Liver (tissue), 3 donors: ENCODE results near the gene ROBO2.

ENCODE experiments used
- EGR1 ChIP-seq, 2 donors: IDR thresholded peaks; 2 replicates each; pipeline ENCODE4 v1.6.1; 2016 to 2018; ENCODE audit warnings: antibody characterized with exemption in 2 of 2, low read depth in 2 of 2
- GABPA ChIP-seq, 2 donors: IDR thresholded peaks in 1 of 2; conservative IDR thresholded peaks in 1 of 2; 2 replicates each; pipeline ENCODE4 v1.6.1; 2016; ENCODE audit warnings: antibody characterized with exemption in 2 of 2, mild to moderate bottlenecking in 1 of 2, moderate library complexity in 1 of 2
- HNF4G ChIP-seq: IDR thresholded peaks from 2 replicates; pipeline ENCODE4 v1.6.1; 2016; ENCODE audit warnings: antibody characterized with exemption
- RAD21 ChIP-seq, 2 donors: IDR thresholded peaks; 2 replicates each; pipeline ENCODE4 v1.6.1; 2016; ENCODE audit warnings: antibody characterized with exemption in 2 of 2, mild to moderate bottlenecking in 2 of 2
- SP1 ChIP-seq: IDR thresholded peaks from 2 replicates; pipeline ENCODE4 v1.6.1; 2018; ENCODE audit warnings: antibody characterized with exemption, mild to moderate bottlenecking
- TAF1 ChIP-seq: conservative IDR thresholded peaks from 2 replicates; pipeline ENCODE4 v1.6.1; 2016; ENCODE audit warnings: antibody characterized with exemption, mild to moderate bottlenecking
- YY1 ChIP-seq: IDR thresholded peaks from 2 replicates; pipeline ENCODE4 v1.6.1; 2016; ENCODE audit warnings: antibody characterized with exemption, mild to moderate bottlenecking
- TF ChIP-seq, protein P1 (sequence below): fragments of 150-350 bp; IDR thresholded peaks from 2 replicates; pipeline ENCODE4 v1.5.1; 2017; ENCODE audit warnings: improper control_type of control experiment, low read depth, low read length; ENCODE audit not compliant: missing input control
- TF ChIP-seq, protein P2 (sequence below): IDR thresholded peaks from 2 replicates; pipeline ENCODE4 v1.6.1; 2016; ENCODE audit warnings: antibody characterized with exemption, mild to moderate bottlenecking
- TF ChIP-seq, protein P3 (sequence below): IDR thresholded peaks from 2 replicates; pipeline ENCODE4 v1.6.1; 2016; ENCODE audit warnings: antibody characterized with exemption
- TF ChIP-seq, protein P4 (sequence below): IDR thresholded peaks from 2 replicates; pipeline ENCODE4 v1.6.1; 2016; ENCODE audit warnings: antibody characterized with exemption
- donor health status: healthy.
- donor health status: healthy.

DNA sequence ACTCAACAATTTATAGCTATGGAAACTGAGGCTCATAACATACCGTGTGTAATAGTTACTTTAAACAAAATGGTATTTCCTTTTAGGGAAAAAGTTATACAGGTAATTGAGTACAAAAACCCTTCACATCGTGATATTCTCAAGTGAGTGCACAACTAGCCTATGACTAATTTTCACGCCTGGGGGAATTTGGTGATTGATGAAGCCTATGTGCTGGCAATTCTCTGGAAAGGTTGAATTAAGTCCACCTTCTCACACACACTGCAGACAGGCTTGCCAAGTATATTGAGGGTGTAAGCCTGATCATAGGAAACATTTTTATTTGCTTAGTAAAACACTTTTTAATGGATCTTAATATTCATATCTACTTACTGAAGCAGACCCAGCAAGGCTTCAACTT, 41.3 kb upstream of the ROBO2 start:
- TF ChIP-seq, protein P1, sequence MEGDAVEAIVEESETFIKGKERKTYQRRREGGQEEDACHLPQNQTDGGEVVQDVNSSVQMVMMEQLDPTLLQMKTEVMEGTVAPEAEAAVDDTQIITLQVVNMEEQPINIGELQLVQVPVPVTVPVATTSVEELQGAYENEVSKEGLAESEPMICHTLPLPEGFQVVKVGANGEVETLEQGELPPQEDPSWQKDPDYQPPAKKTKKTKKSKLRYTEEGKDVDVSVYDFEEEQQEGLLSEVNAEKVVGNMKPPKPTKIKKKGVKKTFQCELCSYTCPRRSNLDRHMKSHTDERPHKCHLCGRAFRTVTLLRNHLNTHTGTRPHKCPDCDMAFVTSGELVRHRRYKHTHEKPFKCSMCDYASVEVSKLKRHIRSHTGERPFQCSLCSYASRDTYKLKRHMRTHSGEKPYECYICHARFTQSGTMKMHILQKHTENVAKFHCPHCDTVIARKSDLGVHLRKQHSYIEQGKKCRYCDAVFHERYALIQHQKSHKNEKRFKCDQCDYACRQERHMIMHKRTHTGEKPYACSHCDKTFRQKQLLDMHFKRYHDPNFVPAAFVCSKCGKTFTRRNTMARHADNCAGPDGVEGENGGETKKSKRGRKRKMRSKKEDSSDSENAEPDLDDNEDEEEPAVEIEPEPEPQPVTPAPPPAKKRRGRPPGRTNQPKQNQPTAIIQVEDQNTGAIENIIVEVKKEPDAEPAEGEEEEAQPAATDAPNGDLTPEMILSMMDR = no peak
- TF ChIP-seq, protein P2, sequence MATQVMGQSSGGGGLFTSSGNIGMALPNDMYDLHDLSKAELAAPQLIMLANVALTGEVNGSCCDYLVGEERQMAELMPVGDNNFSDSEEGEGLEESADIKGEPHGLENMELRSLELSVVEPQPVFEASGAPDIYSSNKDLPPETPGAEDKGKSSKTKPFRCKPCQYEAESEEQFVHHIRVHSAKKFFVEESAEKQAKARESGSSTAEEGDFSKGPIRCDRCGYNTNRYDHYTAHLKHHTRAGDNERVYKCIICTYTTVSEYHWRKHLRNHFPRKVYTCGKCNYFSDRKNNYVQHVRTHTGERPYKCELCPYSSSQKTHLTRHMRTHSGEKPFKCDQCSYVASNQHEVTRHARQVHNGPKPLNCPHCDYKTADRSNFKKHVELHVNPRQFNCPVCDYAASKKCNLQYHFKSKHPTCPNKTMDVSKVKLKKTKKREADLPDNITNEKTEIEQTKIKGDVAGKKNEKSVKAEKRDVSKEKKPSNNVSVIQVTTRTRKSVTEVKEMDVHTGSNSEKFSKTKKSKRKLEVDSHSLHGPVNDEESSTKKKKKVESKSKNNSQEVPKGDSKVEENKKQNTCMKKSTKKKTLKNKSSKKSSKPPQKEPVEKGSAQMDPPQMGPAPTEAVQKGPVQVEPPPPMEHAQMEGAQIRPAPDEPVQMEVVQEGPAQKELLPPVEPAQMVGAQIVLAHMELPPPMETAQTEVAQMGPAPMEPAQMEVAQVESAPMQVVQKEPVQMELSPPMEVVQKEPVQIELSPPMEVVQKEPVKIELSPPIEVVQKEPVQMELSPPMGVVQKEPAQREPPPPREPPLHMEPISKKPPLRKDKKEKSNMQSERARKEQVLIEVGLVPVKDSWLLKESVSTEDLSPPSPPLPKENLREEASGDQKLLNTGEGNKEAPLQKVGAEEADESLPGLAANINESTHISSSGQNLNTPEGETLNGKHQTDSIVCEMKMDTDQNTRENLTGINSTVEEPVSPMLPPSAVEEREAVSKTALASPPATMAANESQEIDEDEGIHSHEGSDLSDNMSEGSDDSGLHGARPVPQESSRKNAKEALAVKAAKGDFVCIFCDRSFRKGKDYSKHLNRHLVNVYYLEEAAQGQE = no peak
- TF ChIP-seq, protein P3, sequence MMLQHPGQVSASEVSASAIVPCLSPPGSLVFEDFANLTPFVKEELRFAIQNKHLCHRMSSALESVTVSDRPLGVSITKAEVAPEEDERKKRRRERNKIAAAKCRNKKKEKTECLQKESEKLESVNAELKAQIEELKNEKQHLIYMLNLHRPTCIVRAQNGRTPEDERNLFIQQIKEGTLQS = no peak
- TF ChIP-seq SP1 (no peak), RAD21 (IDR thresholded peaks at IDR 0.05) (no peak), YY1 (no peak), GABPA (IDR thresholded peaks at IDR 0.05 in 1 of 2, conservative IDR thresholded peaks at IDR 0.05 in 1 of 2) (no peak), HNF4G (no peak), TAF1 (no peak), EGR1 (IDR thresholded peaks at IDR 0.05; ENCODE audit: low read depth in 2 of 2) (no peak)
- TF ChIP-seq, protein P4, sequence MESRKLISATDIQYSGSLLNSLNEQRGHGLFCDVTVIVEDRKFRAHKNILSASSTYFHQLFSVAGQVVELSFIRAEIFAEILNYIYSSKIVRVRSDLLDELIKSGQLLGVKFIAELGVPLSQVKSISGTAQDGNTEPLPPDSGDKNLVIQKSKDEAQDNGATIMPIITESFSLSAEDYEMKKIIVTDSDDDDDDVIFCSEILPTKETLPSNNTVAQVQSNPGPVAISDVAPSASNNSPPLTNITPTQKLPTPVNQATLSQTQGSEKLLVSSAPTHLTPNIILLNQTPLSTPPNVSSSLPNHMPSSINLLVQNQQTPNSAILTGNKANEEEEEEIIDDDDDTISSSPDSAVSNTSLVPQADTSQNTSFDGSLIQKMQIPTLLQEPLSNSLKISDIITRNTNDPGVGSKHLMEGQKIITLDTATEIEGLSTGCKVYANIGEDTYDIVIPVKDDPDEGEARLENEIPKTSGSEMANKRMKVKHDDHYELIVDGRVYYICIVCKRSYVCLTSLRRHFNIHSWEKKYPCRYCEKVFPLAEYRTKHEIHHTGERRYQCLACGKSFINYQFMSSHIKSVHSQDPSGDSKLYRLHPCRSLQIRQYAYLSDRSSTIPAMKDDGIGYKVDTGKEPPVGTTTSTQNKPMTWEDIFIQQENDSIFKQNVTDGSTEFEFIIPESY = no peak
